DMS 273 (cell line): ENCODE results near the gene NECTIN1.
A peak's percentile ranks its signal among the peaks of the same experiment; 100 is the strongest.

ENCODE experiments used
- DNase-seq: peaks from one replicate; lab custom pipeline; 2025; ENCODE audit not compliant: unreplicated experiment; lab: John Stamatoyannopoulos, UW

Gene NECTIN1

GRCh38 chr11:119728651-119729580 is at the start of gene NECTIN1:
Gene NECTIN1 (minus strand): TSS chr11:119729200. CDS start chr11:119728553, 647 bp downstream.
- DNase-seq = peak; percentile 97

GRCh38 chr11:119778391-119779194 is 49.6 kb upstream of the NECTIN1 start:
- DNase-seq = no peak

GRCh38 chr11:119777940-119778339 is 48.9 kb upstream of the NECTIN1 start:
- DNase-seq = no peak

- DNase-seq = no peak
These were observed 47.7 kb upstream of the NECTIN1 start for GRCh38 chr11:119776651-119777050.

GRCh38 chr11:119776031-119776636 is 47.1 kb upstream of the NECTIN1 start:
- DNase-seq = no peak

GRCh38 chr11:119774172-119774763 is 45.3 kb upstream of the NECTIN1 start:
- peak; percentile 34 for DNase-seq

- peak; percentile 63 for DNase-seq
These were observed 43.8 kb upstream of the NECTIN1 start for GRCh38 chr11:119772641-119773415.

- DNase-seq = peak; percentile 10
These were observed 43.1 kb upstream of the NECTIN1 start for GRCh38 chr11:119772076-119772475.

GRCh38 chr11:119771172-119771770 is 42.3 kb upstream of the NECTIN1 start:
- no peak for DNase-seq

GRCh38 chr11:119765628-119766027 is 36.6 kb upstream of the NECTIN1 start:
- no peak for DNase-seq

- DNase-seq = peak; percentile 9
These were observed 35.3 kb upstream of the NECTIN1 start for GRCh38 chr11:119764108-119764868.

GRCh38 chr11:119763071-119763728 is 34.2 kb upstream of the NECTIN1 start:
- DNase-seq = no peak

GRCh38 chr11:119759747-119760412 is 30.9 kb upstream of the NECTIN1 start:
- DNase-seq = no peak

- DNase-seq = peak; percentile 8
These were observed 30.3 kb upstream of the NECTIN1 start for GRCh38 chr11:119759324-119759723.

- no peak for DNase-seq
These were observed 29.3 kb upstream of the NECTIN1 start for GRCh38 chr11:119758291-119758690.

- DNase-seq = no peak
These were observed 28.4 kb upstream of the NECTIN1 start for GRCh38 chr11:119757378-119757777.

GRCh38 chr11:119756169-119756865 is 27.3 kb upstream of the NECTIN1 start:
- DNase-seq = no peak
